Endometrial microvascular endothelial cells (primary cell): ENCODE results near the gene UTRN. TPM values are rescaled to one million over a fixed set of nuclear protein-coding genes. Genes with fewer than 3 reads are reported as not detected.

Source experiments
- in situ Hi-C: cut with HindIII; loops from 2 replicates; pipeline ENCODE4 v1.10.0; 2017; ENCODE audit warnings: low sequenced_read_pairs, low pct_unique_long_range_greater_than_20kb; ENCODE audit errors: inconsistent ontology term
- total RNA-seq: library from RNA; depleted of rRNA; stranded (reverse); fragments of >200 nt; gene quantifications from one replicate; pipeline ENCODE4 v1.2.3, GENCODE V29; 2015; ENCODE audit errors: inconsistent ontology term

The UTRN gene
- total RNA-seq, 1 donor from 2014 or later: 116 TPM

- in situ Hi-C loops: no loop called here
These were observed 6.3 kb upstream of the UTRN start for GRCh38 chr6:144278659-144279314.

DNA sequence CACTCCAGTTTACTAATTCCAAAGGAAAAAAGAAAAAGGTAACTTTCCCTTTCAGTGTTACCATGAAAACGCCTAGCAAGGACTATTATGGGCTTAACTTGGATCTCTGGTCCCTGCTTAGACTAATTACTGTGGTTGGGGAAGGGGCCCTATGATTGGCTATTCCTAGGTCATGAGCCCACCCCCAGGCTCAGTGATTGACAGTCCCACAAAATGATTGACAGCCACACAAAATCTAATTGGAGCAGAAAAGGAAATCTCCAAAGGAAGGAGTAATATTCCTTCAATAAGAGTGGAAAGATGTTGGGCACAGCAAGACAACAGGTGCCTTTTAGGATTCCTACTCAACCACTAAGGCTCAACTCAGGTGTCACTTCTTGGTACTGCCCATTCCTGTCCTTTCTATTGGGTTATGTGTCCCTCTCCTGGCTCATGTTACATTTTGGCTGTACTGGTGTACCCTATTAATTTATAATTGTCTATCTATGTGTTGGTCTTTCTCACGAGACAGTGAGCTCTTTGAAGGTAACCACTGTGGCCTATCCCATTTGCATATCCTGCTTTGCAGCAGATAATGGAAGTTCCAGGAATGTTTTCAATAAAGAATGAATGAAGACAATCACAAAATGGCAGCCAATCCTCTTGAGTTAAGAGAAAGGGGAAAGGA is 5.5 kb upstream of the UTRN start:
- in situ Hi-C loops: no loop called here

DNA sequence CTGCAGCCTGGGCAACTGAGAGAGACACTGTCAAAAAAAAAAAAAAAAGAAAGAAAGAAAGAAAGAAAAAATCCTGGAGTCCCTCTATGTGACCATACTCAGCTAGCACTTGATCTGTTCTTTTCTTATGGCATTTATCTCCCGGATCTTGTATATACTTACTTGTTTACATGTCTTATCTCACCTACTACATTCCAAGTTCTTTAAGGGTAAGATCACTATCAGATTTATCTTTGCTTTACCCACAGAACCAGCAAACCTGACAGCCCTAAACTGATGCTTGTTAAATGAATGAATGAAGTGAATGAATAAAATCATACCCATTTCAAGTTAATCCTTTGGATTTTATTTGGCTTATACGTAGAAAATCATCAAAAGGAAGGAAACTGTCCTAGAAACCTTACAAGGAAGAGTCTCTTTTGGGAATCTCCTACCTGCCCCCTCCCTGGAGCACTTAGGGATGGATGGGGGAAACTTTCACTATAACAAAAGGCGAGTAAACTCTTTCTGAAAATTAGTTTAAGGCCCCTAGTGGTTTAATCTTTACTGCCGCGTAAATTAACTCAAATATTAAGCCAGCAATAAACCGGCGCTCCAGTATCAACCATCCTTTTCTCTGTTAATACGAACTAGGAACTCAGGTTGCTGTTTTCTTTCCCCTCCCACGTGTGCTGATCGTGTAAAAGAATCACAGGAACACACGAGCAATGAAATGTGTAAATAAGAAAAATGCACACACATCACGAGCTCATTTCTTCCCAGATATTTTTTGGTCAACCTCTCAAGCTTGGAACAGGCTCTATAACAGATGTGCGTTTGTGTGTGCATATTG is 1.3 kb upstream of the UTRN start:
- in situ Hi-C loops: no loop called here

DNA sequence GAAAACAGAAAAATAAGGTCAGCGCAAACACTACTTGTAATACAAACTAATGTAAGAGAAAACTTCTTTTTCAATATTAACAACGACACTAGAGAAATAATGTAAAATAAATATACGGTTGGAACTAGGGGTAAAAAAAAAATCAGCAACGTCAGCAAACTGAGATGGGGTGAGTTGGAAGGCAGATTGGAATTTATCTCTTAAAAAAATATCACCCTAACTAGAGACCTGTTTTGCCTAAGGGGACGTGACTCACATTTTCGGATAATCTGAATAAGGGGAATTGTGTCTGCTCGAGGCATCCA is 705 bp upstream of the UTRN start:
- in situ Hi-C loops: no loop called here

GRCh38 chr6:144285548-144285797 is 338 bp downstream of the UTRN start:
- in situ Hi-C loops: no loop called here

DNA sequence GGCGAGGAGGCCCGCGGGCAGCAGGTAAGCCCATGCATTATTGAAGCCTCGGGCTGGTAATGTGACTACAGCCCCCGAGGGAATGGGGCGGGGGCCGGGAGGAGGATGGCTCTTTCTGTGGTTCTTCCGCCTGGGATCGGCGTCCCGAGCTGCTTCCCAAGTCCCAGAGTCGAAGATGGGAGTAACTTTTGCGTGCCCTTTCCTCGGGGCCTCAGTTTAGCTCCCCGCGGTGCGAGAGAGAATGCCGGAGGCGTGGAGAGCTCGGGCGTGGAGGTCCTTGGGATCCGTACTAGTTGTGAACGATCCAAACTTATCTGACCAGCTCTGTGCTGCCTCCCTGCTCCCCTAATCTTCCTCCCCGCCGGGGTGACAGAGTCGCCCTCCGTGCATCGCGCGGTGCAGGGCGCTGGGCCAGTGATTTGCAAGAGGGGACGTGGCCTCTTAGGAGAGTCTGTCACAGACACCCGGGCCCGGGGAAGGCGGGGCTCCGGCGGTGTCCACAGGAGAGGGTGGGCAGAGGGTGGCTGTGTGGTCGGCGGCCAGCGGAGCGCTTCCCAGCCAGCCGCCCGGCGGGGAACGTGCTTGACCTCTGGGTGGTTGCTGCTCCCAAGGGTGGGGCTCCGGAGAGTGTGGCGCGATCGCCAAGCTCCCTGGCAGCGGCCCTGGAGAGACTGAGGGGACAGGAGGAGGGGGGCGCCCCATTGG is 815 bp downstream of the UTRN start:
- in situ Hi-C loops: no loop called here

DNA sequence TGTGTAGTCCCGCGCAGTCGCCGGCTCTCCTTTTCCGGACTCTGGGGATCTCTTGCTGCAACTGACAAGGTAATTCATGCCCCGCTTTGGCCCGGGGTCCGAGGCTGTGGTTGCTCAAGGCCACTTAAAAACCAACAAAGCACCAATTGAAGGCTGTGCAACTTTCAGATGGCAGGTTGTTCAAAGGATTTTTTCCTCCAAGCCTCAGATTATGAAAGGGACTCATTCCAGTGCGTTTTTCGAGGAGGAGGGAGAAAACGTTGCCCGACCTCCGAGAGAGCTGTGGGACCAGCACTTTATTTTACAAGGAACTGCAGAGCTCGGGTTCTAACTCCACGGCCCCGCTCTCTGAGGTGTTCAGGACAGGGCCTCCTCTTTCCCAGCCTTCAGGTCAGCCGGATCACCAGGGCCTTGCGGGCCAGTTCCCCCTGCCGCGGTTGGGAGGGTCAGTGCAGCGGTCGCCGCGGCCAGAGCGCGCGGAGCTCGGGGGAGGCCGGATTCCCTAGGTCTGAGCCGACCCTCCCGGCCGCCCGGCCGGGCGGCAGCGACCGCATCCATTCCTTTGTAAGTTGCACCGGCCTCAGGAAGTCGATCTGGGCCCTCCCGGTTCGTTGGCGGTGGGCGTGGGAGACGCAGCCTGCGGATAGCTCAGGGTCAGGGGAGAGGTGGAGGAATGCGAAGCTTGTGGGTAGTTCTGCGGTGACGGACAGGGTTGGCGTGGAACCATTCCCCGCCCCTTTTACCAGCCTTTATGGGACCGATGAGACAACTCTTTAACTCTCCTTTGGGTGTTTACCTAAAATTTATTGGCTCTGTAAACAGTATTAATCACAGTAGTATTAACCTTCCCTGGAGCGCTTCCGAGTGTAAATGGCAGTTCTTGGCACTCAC is 1.6 kb downstream of the UTRN start:
- in situ Hi-C loops: no loop called here

GRCh38 chr6:144289006-144289405 is 3.9 kb downstream of the UTRN start:
- in situ Hi-C loops: no loop called here

DNA sequence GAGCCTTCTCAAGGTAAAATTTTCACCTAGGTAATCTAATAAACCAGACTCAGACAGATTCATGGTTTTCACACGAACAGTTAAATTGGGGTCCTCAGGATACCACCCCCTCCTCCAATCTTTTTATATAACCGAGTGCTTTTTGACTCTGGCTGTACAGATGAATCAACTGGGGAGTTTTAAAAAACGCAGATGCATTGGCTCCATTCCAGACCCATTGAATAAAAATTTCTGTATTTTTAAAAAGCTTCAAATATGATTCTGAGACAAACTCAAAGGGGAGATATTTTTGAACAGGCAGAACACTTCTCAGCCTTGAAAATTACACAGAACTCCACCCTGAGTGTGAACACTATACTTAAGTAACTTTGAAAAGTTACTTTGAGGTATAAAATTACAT is 7.2 kb downstream of the UTRN start:
- in situ Hi-C loops: no loop called here

- in situ Hi-C loops: no loop called here
These were observed 8.9 kb downstream of the UTRN start for GRCh38 chr6:144294016-144294415.

DNA sequence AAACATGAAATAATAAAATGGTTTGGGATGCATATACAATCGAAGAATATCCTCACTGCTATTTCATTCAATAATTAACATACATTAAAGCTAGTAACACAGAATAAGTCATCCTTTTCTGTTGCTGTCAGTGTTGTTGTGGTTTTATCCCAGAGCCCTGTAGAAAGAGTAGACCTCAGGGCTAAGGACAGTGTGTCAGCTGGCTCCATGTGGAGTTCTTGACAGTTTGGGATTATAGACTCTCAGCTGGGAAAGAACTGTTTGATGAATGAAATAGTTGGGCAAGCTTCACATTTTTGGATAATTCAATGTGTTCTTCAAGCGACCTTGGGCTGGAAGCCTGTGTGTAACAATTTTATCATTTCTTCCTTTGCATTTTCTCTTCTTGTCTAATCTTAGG is 10.1 kb downstream of the UTRN start:
- in situ Hi-C loops: no loop called here

- in situ Hi-C loops: no loop called here
These were observed 11.0 kb downstream of the UTRN start for GRCh38 chr6:144295981-144296767.

DNA sequence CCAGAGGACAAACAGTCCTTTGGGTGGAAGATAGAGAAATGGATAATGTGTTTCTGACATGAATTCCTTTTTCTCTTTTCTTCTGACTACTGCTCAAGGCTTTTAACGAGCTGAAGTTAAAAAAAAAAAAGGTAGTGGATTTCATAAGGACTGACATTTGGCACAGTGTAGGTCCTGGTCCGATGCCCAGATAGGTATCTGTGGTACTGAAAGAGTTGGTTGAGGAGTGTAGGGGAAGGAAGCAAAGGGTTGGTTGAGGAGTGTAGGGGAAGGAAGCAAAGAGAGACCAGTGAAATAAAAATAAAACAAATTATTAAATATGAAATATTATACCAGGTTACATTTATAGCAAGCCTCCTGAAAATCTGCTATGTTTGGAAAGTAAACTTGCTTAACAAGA is 11.8 kb downstream of the UTRN start:
- in situ Hi-C loops: no loop called here

- in situ Hi-C loops: no loop called here
These were observed 12.5 kb downstream of the UTRN start for GRCh38 chr6:144297511-144298100.

DNA sequence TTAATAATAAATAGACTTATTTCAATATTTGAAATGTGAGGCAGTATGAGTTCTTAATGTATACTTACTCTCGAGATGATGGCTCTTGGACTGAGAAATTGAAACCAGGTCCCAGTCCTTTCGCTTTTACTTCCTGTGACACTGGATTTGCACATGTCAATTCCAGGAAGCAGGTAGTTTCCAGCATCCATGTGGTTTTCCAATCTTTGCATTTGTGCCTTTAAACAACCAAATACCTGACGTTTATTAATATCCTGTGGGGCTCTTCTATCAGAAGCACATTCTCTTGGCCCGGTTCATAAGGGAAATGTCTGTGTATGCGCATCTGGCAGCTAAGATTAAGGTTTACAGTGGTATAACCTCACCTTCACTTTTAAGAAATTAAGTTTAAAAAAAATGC is 13.1 kb downstream of the UTRN start:
- in situ Hi-C loops: no loop called here

DNA sequence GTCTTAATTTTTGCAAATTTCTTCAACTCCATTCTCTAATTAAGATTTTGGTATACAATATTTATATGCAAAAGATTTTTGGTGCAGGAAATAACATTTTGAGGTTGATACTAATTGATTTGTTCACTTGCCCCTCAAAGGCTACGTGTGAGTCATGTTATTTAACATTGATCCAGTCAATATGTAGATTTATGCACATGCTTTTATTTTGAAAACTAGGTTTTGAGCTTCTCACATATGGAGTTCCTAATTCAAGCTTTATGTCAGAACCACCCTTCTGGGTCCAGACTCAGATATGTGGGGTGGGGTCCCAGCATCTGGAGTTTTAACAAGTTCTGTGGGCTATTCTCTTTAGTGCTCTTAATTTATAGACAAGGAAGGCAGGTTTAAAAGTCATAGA is 13.8 kb downstream of the UTRN start:
- in situ Hi-C loops: no loop called here

DNA sequence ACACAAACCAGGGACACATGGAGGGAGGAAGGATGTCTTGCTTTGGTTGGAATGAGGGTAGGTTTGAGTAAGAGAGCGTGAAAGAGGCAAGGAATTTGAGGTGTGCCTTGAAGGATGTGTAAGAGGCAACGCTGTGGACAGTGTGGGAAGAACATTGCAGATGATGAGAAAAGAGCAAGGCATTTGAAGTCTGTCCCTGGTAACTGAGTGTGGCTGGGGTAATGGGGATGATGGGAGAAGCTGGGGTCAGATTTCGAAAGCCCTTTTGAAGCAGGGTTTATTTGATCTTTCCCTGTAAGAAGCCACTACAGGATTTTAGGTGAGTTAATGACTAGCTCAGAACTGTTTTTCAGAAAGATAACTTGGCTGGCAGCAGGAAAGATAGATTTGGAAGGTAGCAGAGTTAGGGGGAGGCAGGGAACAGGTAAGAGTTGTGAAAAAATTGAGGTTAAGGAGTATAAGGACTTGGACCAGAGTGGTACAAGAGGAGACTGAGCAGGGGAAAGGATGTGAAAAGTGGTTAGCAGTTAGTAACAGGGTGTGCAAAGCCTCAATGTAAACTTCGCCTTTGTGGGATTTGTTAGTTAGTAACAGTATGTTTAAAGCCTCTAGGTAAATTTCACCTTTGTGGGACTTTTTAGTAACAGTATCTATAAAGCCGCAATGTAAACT is 17.7 kb downstream of the UTRN start:
- in situ Hi-C loops: no loop called here
